GM10847 (cell line): ENCODE results near the gene TFAP2C.

ENCODE experiments used
- POLR2A ChIP-seq: IDR thresholded peaks from 2 replicates; pipeline ENCODE4 v1.6.1; 2011; ENCODE audit not compliant: insufficient read length; ENCODE audit errors: extremely low read depth

Gene TFAP2C

DNA sequence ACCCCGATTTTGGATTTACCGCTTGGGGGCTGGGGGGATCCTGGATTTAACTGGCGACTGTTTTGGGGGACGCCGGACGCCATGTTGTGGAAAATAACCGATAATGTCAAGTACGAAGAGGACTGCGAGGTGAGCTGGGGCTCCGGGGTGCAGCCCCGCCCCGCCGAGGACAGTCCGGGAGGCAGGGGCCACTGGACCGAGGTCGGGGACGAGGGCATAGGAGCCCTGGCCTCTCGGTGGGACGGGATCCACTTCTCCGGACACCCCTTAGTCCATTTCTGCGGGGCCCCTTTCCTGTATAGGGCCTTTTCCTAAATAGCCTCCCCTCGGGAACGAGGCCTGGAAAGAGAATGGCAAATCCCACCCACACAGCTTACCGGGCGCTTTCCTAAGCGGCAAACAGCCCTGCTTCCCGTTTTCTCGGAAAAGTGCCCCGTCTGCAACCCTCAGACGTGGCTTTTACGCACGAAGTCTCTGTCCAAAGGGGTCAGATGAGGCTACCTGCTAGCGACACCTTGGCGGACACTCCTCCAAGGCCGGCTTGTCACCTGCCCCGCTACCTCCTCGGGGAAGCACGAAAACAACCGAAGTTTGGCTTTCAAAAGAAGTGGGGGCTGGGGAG lies 469 bp downstream of the TFAP2C start:
- TF ChIP-seq POLR2A = no peak

DNA sequence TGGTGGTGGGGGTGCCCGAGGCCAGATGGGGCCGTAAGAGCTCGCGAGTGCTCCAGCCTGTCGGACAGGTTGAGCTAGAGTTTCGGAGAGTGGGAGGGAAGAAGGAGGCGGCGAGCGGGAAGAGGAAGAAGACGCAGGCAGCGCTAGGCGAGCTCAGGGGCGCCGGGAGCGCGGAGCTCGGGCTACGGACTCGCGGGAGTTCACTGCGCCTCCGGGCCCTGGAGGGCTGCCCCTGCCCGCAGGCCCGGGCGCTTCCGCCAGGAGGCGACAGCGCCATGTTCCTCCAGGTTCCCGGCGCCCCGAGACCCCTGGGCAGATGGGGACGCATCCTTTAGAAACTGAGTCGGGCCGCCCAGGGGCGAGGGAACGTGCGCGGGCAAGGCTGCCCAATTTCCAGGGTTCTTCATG lies 984 bp downstream of the TFAP2C start:
- no peak for TF ChIP-seq POLR2A

DNA sequence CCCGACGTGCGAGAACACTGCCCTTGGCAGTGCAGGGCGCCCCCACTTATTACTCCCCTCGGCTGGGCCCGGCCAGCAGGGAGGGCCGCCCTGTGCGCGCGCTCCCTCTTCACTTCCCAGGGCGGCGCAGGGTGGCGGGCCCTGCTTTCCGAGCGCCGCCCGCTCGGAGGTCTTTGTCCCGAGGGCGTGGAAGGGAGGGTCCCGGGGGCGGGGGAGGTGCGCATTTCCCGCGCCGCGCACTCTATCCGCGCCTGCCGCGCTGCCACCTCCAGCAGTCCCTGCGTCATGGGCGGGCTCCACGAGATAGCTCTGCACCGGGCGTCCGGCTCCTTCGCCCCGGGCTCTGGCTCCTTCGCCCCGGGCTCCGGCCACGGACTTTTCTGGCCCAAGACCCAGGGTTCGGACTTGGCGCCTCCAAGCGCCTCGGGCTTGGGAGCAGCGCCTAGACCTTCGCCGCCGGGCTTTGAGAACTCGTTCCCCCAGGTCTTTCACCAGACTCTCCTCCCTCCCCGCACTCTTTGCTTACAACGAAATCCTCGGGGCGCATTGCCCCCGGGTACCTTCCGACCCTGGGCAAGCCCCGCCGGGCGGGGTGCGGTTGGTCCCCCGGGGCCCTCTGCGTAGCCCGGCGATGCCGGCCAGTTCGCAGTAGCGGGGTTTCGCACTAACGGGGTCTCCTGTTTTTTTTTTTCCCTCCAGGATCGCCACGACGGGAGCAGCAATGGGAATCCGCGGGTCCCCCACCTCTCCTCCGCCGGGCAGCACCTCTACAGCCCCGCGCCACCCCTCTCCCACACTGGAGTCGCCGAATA lies 1.6 kb downstream of the TFAP2C start:
- no peak for TF ChIP-seq POLR2A

DNA sequence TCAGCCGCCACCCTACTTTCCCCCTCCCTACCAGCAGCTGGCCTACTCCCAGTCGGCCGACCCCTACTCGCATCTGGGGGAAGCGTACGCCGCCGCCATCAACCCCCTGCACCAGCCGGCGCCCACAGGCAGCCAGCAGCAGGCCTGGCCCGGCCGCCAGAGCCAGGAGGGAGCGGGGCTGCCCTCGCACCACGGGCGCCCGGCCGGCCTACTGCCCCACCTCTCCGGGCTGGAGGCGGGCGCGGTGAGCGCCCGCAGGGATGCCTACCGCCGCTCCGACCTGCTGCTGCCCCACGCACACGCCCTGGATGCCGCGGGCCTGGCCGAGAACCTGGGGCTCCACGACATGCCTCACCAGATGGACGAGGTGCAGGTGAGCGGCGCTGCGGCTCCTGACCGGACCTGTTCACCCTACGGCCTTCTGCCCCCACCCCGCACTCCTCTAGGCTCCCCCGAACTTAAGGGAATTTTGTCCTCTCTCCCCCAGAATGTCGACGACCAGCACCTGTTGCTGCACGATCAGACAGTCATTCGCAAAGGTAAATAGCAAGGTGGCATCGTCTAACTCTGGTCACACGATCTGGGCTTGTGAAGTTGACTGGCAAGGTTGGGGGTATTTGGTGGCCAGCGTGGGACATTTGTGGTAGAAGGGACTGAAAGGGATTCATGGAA lies 2.3 kb downstream of the TFAP2C start:
- no peak for TF ChIP-seq POLR2A

DNA sequence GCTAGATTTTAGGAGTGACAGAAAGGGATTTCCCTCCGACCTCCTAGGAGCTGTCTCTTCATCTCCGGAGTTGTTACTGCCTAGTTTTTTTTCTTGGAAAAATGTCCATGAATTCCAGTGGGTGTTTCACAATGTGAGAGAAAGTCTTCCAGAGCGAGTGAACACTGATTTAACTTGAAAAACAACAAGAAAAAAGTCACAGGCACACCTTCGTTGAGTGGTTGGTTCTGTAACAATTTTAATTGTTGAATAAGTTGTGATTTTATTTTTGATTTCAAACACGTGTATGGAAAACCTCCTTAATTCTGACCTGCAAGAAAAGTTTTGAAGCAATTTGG lies 2.9 kb downstream of the TFAP2C start:
- no peak for TF ChIP-seq POLR2A

DNA sequence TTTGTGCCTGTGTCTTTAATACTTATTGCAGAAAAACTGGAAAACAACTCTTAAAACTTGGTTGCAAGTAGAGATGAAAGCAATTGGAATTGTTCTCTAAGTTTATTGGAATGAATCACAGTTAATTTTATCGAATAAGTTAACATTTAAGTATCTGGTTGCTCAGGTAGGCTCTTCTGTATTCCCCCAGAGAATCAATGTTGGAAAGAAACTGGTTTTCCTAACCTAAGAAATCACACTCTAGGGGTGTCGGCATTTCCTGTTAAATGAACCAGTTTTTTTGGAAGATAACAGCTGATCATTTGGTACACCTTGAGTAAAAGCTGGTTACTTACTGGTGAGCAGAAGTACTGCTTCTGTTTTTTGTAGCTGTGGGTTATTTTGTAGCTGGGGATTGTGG lies 5.2 kb downstream of the TFAP2C start:
- TF ChIP-seq POLR2A = no peak

DNA sequence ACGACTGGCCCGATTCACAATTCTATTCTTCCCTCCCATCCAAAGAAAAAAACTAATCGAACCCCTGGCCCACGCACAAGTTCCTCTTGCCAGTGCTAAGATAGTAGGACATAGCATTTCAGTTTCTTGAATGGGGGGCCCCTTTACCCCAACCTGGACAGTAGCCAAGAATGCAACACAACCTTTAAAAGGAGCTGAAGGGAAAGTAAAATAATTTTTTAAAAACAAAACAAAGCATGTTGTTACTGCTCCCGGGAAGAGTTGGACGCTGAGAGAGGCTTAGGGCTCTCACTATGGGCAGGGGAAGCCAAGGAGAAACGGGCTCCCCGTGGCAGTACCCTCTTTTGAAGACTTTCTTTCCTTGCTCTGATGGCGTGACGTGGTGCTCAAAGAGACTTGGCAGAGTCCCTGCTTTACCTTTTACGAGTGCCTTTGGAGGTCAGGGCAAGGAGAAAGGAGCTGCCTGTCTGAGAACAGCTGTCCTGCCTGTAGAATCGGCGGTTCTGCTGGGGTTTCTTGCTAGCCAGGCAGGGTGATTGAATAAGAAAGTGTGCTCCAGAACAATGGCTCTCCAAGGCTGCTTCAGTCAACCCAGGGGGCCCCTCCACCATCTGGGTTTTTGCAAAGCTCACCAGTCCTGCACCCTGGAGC lies 5.8 kb downstream of the TFAP2C start:
- no peak for TF ChIP-seq POLR2A

DNA sequence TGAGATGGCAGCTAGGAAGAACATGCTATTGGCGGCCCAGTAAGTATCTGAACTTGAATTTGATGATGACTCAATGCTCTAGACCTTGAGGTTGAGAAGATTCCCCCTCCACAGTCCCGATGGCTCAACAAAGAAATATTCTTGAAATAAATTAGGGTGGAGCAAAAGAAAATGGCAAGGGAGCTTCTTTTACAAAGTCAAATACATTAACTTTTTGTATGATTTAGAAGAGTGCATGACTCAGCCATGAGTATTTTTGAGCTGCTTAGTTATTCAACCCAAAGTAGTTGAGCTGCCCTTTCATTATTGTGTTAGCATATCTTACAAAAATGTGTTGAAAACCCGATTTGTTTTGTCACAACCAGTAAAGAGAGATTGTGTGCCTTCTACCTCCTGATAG lies 7.6 kb downstream of the TFAP2C start:
- no peak for TF ChIP-seq POLR2A

DNA sequence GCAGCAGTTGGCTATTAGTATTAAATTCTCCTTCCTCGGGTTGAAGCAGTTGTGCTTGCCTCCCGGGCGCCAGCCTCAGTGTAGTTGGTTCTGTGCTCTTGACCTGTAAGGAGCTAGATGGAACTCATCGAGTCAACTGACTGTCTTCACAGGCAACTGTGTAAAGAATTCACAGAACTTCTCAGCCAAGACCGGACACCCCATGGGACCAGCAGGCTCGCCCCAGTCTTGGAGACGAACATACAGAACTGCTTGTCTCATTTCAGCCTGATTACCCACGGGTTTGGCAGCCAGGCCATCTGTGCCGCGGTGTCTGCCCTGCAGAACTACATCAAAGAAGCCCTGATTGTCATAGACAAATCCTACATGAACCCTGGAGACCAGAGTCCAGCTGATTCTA lies 8.5 kb downstream of the TFAP2C start:
- no peak for TF ChIP-seq POLR2A

DNA sequence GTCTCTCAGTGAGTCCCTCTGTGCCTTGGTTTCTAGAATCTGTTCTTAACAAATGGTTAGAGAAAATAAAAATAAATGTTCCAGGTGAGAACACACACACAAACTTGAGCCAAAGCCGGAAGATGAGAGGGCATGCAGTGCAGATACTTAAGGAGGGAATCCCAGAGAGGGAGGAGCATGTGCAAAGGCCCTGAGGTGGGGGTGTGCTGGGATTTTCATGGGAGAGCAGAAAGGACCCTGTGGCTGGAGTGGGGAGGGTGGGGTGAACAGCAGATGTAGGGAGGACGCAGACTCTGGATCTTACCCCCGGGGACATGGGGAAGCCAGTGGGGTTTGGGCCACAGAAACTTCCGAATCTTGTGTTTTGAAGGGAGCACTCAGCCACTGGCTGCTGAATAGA lies 17.5 kb downstream of the TFAP2C start:
- no peak for TF ChIP-seq POLR2A

DNA sequence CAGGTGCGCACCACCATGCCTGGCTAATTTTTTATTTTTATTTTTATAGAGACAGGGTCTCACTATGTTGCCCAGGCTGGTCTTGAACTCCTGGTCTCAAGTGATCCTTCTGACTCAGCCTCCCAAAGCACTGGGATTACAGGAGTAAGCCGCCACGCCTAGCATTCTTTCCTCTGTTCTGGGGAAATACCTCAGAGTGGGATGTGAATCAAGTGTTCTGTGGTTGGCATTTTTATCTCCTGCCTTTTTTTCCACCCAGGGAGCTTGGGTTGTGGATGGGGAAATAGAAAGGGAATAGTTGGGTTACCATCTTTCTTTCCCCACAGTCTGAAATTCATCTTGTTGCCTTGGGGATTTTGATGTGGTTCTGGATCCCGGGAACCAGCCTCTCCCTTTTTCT lies 24.1 kb downstream of the TFAP2C start:
- TF ChIP-seq POLR2A = no peak

DNA sequence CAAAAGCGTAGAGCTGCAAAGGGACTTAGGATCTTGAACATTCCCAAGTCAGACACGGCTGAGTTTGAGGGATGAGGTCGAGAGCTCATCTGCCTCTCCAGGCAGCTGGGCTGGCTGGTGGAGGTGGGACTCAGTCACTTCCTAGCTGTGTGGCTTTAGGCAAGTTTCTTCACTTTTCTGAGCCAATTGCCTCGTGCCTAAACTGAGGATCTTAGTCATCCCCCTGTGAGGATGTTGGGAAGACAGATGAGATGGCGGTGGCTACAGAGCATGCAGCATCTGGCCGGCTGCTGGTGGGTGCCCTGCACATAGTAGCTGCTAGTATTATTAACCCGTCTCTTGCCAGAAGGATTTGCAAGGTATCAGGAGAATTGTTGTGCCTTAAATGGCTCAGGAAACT lies 27.5 kb downstream of the TFAP2C start:
- no peak for TF ChIP-seq POLR2A

DNA sequence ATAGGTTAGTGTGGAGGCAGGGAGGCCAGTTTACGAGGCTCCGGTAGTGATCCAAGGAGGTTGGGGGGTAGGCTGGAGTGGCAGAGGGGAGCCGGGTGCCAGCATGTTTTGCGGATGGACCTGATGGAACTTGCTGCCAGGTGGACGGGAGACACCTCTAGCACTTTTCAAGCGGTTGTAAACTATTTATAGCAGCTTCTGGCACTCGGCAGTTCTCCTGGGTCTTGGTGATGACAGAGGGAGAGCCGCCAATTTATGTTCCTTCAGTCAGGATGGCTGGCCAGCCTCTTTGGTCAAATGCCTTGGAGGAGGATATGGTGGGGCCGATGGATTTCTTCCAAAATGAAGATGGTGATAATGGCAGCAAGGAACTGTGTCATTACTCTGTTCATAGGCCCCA lies 28.8 kb downstream of the TFAP2C start:
- TF ChIP-seq POLR2A = no peak

DNA sequence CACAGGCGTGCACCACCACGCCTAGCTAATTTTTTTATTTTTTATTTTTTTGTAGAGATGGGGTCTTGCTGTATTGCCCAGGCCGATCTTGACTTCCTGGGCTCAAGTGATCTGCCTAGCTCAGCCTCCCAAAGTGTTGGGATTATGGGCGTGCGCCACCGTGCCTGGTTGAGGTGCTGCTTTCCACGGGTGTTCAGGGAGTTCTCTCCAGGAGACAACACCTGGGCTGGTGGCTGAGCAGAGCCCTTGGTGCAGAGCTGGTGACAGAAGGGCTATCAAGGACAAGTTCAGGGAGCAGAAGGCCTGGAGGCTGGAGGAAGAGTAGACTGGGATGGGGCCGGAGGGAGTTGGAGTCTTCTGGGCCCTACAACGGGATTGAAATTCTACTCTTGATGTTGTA lies 34.6 kb downstream of the TFAP2C start:
- TF ChIP-seq POLR2A = no peak

DNA sequence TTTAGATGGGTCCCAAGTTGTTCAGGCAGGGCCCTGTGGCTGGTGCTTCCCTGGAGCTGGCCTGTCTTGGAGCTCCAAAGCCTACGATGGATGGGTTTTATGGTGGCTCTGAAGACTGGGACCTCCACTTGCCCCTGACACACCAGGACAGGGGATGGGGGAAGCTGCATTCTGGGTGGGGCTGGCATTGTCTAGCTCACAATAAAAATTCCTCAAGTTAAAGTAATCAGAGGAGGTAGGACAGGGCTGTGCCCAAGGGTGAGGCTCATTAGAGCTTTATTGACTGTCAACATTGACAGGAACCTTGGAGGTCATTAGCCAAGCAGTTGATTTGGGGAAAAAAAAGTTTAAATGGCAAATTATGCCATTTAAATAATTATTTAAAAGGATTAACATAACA lies 35.7 kb downstream of the TFAP2C start:
- TF ChIP-seq POLR2A = no peak

DNA sequence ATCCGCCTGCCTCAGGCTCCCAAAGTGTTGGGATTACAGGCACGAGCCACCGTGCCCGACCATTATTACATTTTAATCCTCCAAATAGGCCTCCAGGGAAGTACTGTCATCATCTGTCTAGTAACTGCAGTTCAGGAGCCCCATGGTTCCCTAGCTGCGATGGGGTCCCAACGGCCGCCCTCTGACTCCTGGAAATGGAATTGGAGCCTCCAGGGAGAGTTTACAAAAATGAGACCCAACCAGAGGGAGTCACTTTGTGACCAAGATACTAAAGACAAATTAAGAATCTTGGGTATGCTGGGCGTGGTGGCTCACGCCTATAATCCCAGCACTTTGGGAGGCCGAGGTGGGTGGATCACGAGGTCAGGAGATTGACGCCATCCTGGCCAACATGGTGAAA lies 36.7 kb downstream of the TFAP2C start:
- TF ChIP-seq POLR2A = no peak
